HepG2 (cell line): Measurements from ENCODE around the gene SCRG1. TPM values are rescaled to one million over a fixed set of nuclear protein-coding genes. Genes with fewer than 3 reads are reported as not detected.

Experiments used
- ATAC-seq: fragments of 200-7000 bp; cut with Tn5 transposase; 3 replicates; pipeline ENCODE4 v1.9.1; 2020; ENCODE audit warnings: mild to moderate bottlenecking, moderate library complexity
- BruUV-seq: library from RNA; stranded (reverse); fragments of 400-500 nt; replicated peaks from 2 replicates; lab custom pipeline; 2021; lab: Mats Ljungman, UMichigan
- CTCF ChIA-PET: fragments of 300-600 bp; formaldehyde crosslinking; extraction: SDS; loops from one replicate; lab custom pipeline; 2021; ENCODE audit warnings: low total read pairs, inconsistent platforms, low intra/inter-chr PET ratio; lab: Yijun Ruan, JAX
- POLR2A ChIA-PET: fragments of 350-600 bp; sonication (Branson Sonifier 250); formaldehyde crosslinking; loops from one replicate; lab custom pipeline; 2020; ENCODE audit warnings: antibody characterized with exemption, inconsistent platforms; lab: Yijun Ruan, JAX
- DNase-seq: peaks from one replicate; pipeline ENCODE4 v3.0.0-alpha.2; 2015; ENCODE audit warnings: low spot score
- FAIRE-seq: peaks from 3 replicates; lab custom pipeline; 2011; peaks lifted over from hg19 to GRCh38; lab: Jason Lieb, UNC
- H2AFZ ChIP-seq: one replicate; pipeline ENCODE4 v1.6.1; 2011; ENCODE audit warnings: low read length, inconsistent platforms
- H3K27ac ChIP-seq: fragments of 300-600 bp; 3 replicates; pipeline ENCODE4 v1.8.0; 2011; ENCODE audit warnings: mixed run types, mild to moderate bottlenecking, mixed read lengths, low read length, inconsistent platforms; ENCODE audit not compliant: insufficient read depth; ENCODE audit errors: extremely low read length
- H3K27me3 ChIP-seq, 2 experiments: fragments of 200-600 bp in 1 of 2; 2 replicates in 1 of 2; 3 replicates in 1 of 2; pipeline versions ENCODE4 v1.6.0 to v1.8.0; 2011; ENCODE audit warnings: low read length in 2 of 2, mild to moderate bottlenecking in 2 of 2, moderate library complexity in 2 of 2, inconsistent platforms in 1 of 2; ENCODE audit not compliant: insufficient read depth in 2 of 2, control insufficient read depth in 1 of 2
- H3K36me3 ChIP-seq, 2 experiments: fragments of 200-600 bp in 1 of 2; replicated peaks in 1 of 2; 2 replicates in 1 of 2; 3 replicates in 1 of 2; pipeline versions ENCODE4 v1.5.1 to v1.8.0; 2011; ENCODE audit warnings: low read length in 2 of 2, inconsistent platforms in 1 of 2; ENCODE audit not compliant: insufficient read depth in 2 of 2, control insufficient read depth in 1 of 2
- H3K4me1 ChIP-seq: 2 replicates; pipeline ENCODE4 v1.5.1; 2012; ENCODE audit warnings: low read length, inconsistent platforms; ENCODE audit not compliant: insufficient read depth
- H3K4me2 ChIP-seq: 2 replicates; pipeline ENCODE4 v1.6.0; 2011; ENCODE audit warnings: low read depth, low read length, inconsistent platforms
- H3K4me3 ChIP-seq, 3 experiments: fragments of 200-600 bp in 1 of 3; sonication (generic), shearing (Covaris generic) in 1 of 3; replicated peaks in 1 of 3; 2 replicates each; pipeline ENCODE4 v1.5.1; 2011 to 2016; ENCODE audit warnings: low read length in 3 of 3, inconsistent platforms in 2 of 3, low read depth in 2 of 3, mild to moderate bottlenecking in 2 of 3, control low read depth in 1 of 3, mixed read lengths in 1 of 3; ENCODE audit not compliant: insufficient read depth in 1 of 3
- H3K79me2 ChIP-seq: one replicate; pipeline ENCODE4 v1.6.1; 2011; ENCODE audit warnings: low read length, inconsistent platforms; ENCODE audit not compliant: insufficient read depth
- H3K9ac ChIP-seq: 2 replicates; pipeline ENCODE4 v1.6.0; 2011; ENCODE audit warnings: mild to moderate bottlenecking, low read depth, low read length, inconsistent platforms; ENCODE audit not compliant: insufficient read depth
- H3K9me3 ChIP-seq: 2 replicates; pipeline ENCODE4 v1.5.1; 2012; ENCODE audit warnings: mild to moderate bottlenecking, low read length
- H4K20me1 ChIP-seq: 2 replicates; pipeline ENCODE4 v1.6.0; 2011; ENCODE audit warnings: inconsistent platforms, mild to moderate bottlenecking, low read length, moderate library complexity; ENCODE audit not compliant: insufficient read depth
- ARHGAP35 ChIP-seq: sonication (generic); formaldehyde crosslinking; IDR thresholded peaks from 2 replicates; pipeline ENCODE4 v1.9.0; 2022; ENCODE audit warnings: mild to moderate bottlenecking, inconsistent platforms, moderate library complexity, missing genetic modification reagents, borderline replicate concordance
- ARNT2 ChIP-seq: sonication (generic); formaldehyde crosslinking; IDR thresholded peaks from 2 replicates; pipeline ENCODE4 v1.8.0; 2022; ENCODE audit warnings: mild to moderate bottlenecking, low read depth, missing genetic modification reagents, moderate library complexity
- DMTF1 ChIP-seq: sonication (generic); formaldehyde crosslinking; IDR thresholded peaks from 2 replicates; pipeline ENCODE4 v1.4.0; 2020; ENCODE audit warnings: mild to moderate bottlenecking, missing genetic modification reagents
- DNMT1 ChIP-seq: sonication (generic); formaldehyde crosslinking; IDR thresholded peaks from 2 replicates; pipeline ENCODE4 v1.5.1; 2020; ENCODE audit warnings: mild to moderate bottlenecking, missing genetic modification reagents
- ELF4 ChIP-seq: sonication (generic); formaldehyde crosslinking; IDR thresholded peaks from 2 replicates; pipeline ENCODE4 v1.5.0; 2020; ENCODE audit warnings: missing genetic modification reagents, mild to moderate bottlenecking, moderate library complexity, borderline replicate concordance
- HMGA1 ChIP-seq: sonication (generic); formaldehyde crosslinking; conservative IDR thresholded peaks from 2 replicates; pipeline ENCODE4 v1.4.0; 2020; ENCODE audit warnings: missing genetic modification reagents
- IRF2 ChIP-seq: IDR thresholded peaks from 2 replicates; pipeline ENCODE4 v1.6.1; 2018; ENCODE audit warnings: missing genetic modification reagents, missing compliant biosample characterization
- MLLT10 ChIP-seq: sonication (generic); formaldehyde crosslinking; IDR thresholded peaks from 2 replicates; pipeline ENCODE4 v1.4.0; 2020; ENCODE audit warnings: missing genetic modification reagents
- RARA ChIP-seq: IDR thresholded peaks from 2 replicates; pipeline ENCODE4 v1.6.1; 2016; ENCODE audit warnings: missing genetic modification reagents, missing compliant biosample characterization
- SNAI1 ChIP-seq: sonication (generic); formaldehyde crosslinking; IDR thresholded peaks from 2 replicates; pipeline ENCODE4 v1.5.0; 2020; ENCODE audit warnings: mild to moderate bottlenecking, missing genetic modification reagents, borderline replicate concordance
- SNAPC2 ChIP-seq: sonication (generic); formaldehyde crosslinking; IDR thresholded peaks from 2 replicates; pipeline ENCODE4 v1.8.1; 2022; ENCODE audit warnings: mild to moderate bottlenecking, missing genetic modification reagents
- TBP ChIP-seq: sonication (generic); formaldehyde crosslinking; IDR thresholded peaks from 2 replicates; pipeline ENCODE4 v1.5.0; 2020; ENCODE audit warnings: missing genetic modification reagents
- U2AF1 ChIP-seq: fragments of 200-400 bp; formaldehyde crosslinking; optimal IDR thresholded peaks from 2 replicates; pipeline ENCODE3; 2017; ENCODE audit warnings: mild to moderate bottlenecking, low read depth, low read length
- USF2 ChIP-seq, 2 experiments: sonication (generic) in 1 of 2; formaldehyde crosslinking in 1 of 2; IDR thresholded peaks; 2 replicates each; pipeline versions ENCODE4 v1.5.1 to v1.6.1; 2011 to 2020; ENCODE audit warnings: borderline replicate concordance in 1 of 2, low read depth in 1 of 2, low read length in 1 of 2, mild to moderate bottlenecking in 1 of 2, missing genetic modification reagents in 1 of 2, moderate library complexity in 1 of 2
- ZFP36L1 ChIP-seq: sonication (generic); formaldehyde crosslinking; IDR thresholded peaks from 2 replicates; pipeline ENCODE4 v1.8.0; 2022; ENCODE audit warnings: mild to moderate bottlenecking, missing genetic modification reagents, moderate library complexity
- ZNF282 ChIP-seq: fragments of 450-650 bp; IDR thresholded peaks from 2 replicates; pipeline ENCODE4 v1.6.1; 2018; ENCODE audit not compliant: partially characterized antibody
- ZNF33A ChIP-seq: sonication (generic); formaldehyde crosslinking; IDR thresholded peaks from 2 replicates; pipeline ENCODE4 v1.5.1; 2020; ENCODE audit warnings: missing genetic modification reagents, mild to moderate bottlenecking, moderate library complexity, borderline replicate concordance
- ZNF615 ChIP-seq: sonication (generic); formaldehyde crosslinking; IDR thresholded peaks from 2 replicates; pipeline ENCODE4 v1.5.0; 2020; ENCODE audit warnings: mild to moderate bottlenecking, missing genetic modification reagents, borderline replicate concordance
- ZNF704 ChIP-seq: sonication (generic); formaldehyde crosslinking; IDR thresholded peaks from 2 replicates; pipeline ENCODE4 v1.8.1; 2023; ENCODE audit warnings: mild to moderate bottlenecking, inconsistent platforms, moderate library complexity, missing genetic modification reagents, borderline replicate concordance
- ZSCAN9 ChIP-seq: IDR thresholded peaks from 2 replicates; pipeline ENCODE4 v1.6.1; 2016; ENCODE audit warnings: borderline replicate concordance
- WGBS: methylation state at CpG from one replicate; pipeline ENCODE4 v1.1.6; 2017; ENCODE audit warnings: low lambda C conversion rate; 5-methylcytosine and 5-hydroxymethylcytosine counted together
- in situ Hi-C: cut with HindIII; loops from 2 replicates; pipeline ENCODE4 v1.10.0; 2017; ENCODE audit warnings: low pct_unique_long_range_greater_than_20kb; ENCODE audit not compliant: extremely low pct_ligation_motif_present
- intact Hi-C: fragments of 100-400 bp; cut with micrococcal nuclease; formaldehyde crosslinking; loops from one replicate; pipeline ENCODE4 v1.10.0; 2022; ENCODE audit not compliant: unreplicated experiment
- polyA plus RNA-seq, 8 experiments: library from polyadenylated mRNA; depleted of rRNA in 3 of 8; stranded (reverse) in 7 of 8; unstranded in 1 of 8; fragments of >200 nt; fragmentation: Illumina TruSeq in 4 of 8; extraction: Trizol in 4 of 8; gene quantifications; 2 replicates each; pipeline versions ENCODE4 v1.2.1 to v1.2.3, GENCODE V29; 2011 to 2016; ENCODE audit warnings: low read depth in 4 of 8, missing spikeins in 1 of 8, mixed read lengths in 1 of 8; ENCODE audit not compliant: insufficient read depth in 1 of 8
- total RNA-seq, 5 experiments: library from RNA; depleted of rRNA; stranded (reverse); fragments of >200 nt; fragmentation: Illumina TruSeq; extraction: Trizol; gene quantifications; 2 replicates each; pipeline ENCODE4 v1.2.3, GENCODE V29; 2016; ENCODE audit warnings: low read depth in 1 of 5

SCRG1 gene
- total and polyA plus RNA-seq, 2 of the 13 experiments (the other 11 are each of a cell fraction or from before 2014, with no cell fraction given), result not detected

- no peak for ATAC-seq
- POLR2A ChIA-PET, result no interaction called here
- no peaks in the 10 kb centered on the region; a peak in 1 of 5 replicates for H3K36me3 ChIP-seq
- H3K27ac ChIP-seq, result no peak overlapping the region
- no TSS peak for BruUV-seq
- no peak overlapping the region for H2AFZ ChIP-seq
- H4K20me1 ChIP-seq, result no peaks in the 10 kb centered on the region
- no peak overlapping the region for H3K4me2 ChIP-seq
- no peak for DNase-seq
- 47% methylated on average over 2 of the region's 2 CpGs for WGBS
- H3K79me2 ChIP-seq, result no peaks in the 10 kb centered on the region
- H3K4me1 ChIP-seq, result peaks cover 6% of the 10 kb centered on the region; the same call in 1 of the 2 replicates
- FAIRE-seq, result no peak
- in situ Hi-C loops, result no loop called here
- CTCF ChIA-PET, result no interaction called here
- no peak overlapping the region for H3K4me3 ChIP-seq
- no peak overlapping the region for H3K9ac ChIP-seq
- TF ChIP-seq USF2 (IDR thresholded peaks at IDR 0.05; ENCODE audit: low read depth, low read length), result no peak
- no peak for TF ChIP-seq USF2 (CRISPR knock-in tag; IDR thresholded peaks at IDR 0.05; ENCODE audit: borderline replicate concordance)
- no peak for TF ChIP-seq RARA
- TF ChIP-seq ZNF282, result no peak
- TF ChIP-seq SNAPC2 (CRISPR knock-in tag), result no peak
- no peak for TF ChIP-seq SNAI1 (CRISPR knock-in tag)
- TF ChIP-seq ZNF704 (CRISPR knock-in tag), result no peak
- no peak for TF ChIP-seq ARHGAP35 (CRISPR knock-in tag)
- no peak for TF ChIP-seq ZFP36L1 (CRISPR knock-in tag)
- TF ChIP-seq DNMT1 (CRISPR knock-in tag), result no peak
- no peak for TF ChIP-seq TBP (CRISPR knock-in tag)
- TF ChIP-seq ARNT2, result no peak
- no peak for TF ChIP-seq MLLT10 (CRISPR knock-in tag)
- TF ChIP-seq DMTF1, result no peak
- TF ChIP-seq ZNF615 (CRISPR knock-in tag), result no peak
- no peak for TF ChIP-seq U2AF1
- no peak for TF ChIP-seq ZSCAN9 (CRISPR knock-in tag)
- no peak for TF ChIP-seq ZNF33A (CRISPR knock-in tag)
- no peak for TF ChIP-seq ELF4
- no peak for TF ChIP-seq HMGA1 (CRISPR knock-in tag)
- TF ChIP-seq IRF2 (CRISPR knock-in tag), result no peak
- TF ChIP-seq, all 625 proteins: peak for 0
- Histone ChIP-seq H3K27me3 (no peaks in the 10 kb centered on the region; a peak in 1 of 5 replicates), H3K9me3 (no peaks in the 10 kb centered on the region)
- intact Hi-C loops, result no loop called here
Measured at GRCh38 chr4:173365359-173365996, 33.4 kb downstream of the SCRG1 start.
